BJ (cell line): ENCODE measurements around the gene ATP6V1F. TPM values are rescaled to one million over a fixed set of nuclear protein-coding genes. Genes with fewer than 3 reads are reported as not detected.

Source experiments
- CTCF ChIA-PET: fragments of 350-600 bp; formaldehyde crosslinking; extraction: SDS; loops from one replicate; lab custom pipeline; 2021; ENCODE audit warnings: antibody characterized with exemption, inconsistent platforms; lab: Yijun Ruan, JAX
- POLR2A ChIA-PET: fragments of 300-600 bp; sonication (Branson Sonifier 250); formaldehyde crosslinking; extraction: SDS; loops from one replicate; lab custom pipeline; 2021; ENCODE audit warnings: antibody characterized with exemption; lab: Charles Lee
- DNase-seq: peaks from one replicate; pipeline ENCODE4 v3.0.0-alpha.2; 2011; ENCODE audit warnings: low read depth
- H3K27me3 ChIP-seq: 2 replicates; pipeline ENCODE4 v1.6.0; 2011; ENCODE audit warnings: low read length; ENCODE audit not compliant: control insufficient read depth, insufficient read depth
- H3K36me3 ChIP-seq: 2 replicates; pipeline ENCODE4 v1.5.1; 2011; ENCODE audit warnings: low read length; ENCODE audit not compliant: control insufficient read depth, insufficient read depth
- H3K4me3 ChIP-seq: 2 replicates; pipeline ENCODE4 v1.5.1; 2011; ENCODE audit warnings: low read depth, mild to moderate bottlenecking, control low read depth, low read length
- CTCF ChIP-seq: IDR thresholded peaks from 2 replicates; pipeline ENCODE4 v1.5.1; 2011; ENCODE audit warnings: low read depth, mild to moderate bottlenecking, control low read depth, inconsistent platforms, low read length, moderate library complexity; ENCODE audit not compliant: insufficient read depth
- polyA plus RNA-seq: library from polyadenylated mRNA; depleted of rRNA; stranded (reverse); fragments of >200 nt; gene quantifications from 2 replicates; pipeline ENCODE4 v1.2.3, GENCODE V29; 2011

ATP6V1F gene
- polyA plus RNA-seq, 1 experiment: 198 TPM

GRCh38 chr7:128893251-128894100 is 30.8 kb downstream of the ATP6V1F start:
- Histone ChIP-seq H3K36me3 (no peaks in the 10 kb centered on the region), H3K27me3 (0 out of 2 replicates have a peak, but pooled peaks cover 2% of the 10 kb centered on the region), H3K4me3 (no peak overlapping the region)
- CTCF ChIA-PET: interaction anchor here (1.0 to 2.0 kb wide), 5 partner anchors 10 to 198 kb away, joined by 3 to 7 read pairs (median 4); no protein-coding TSS in a partner anchor
- no peak for DNase-seq
- no peak for TF ChIP-seq CTCF
- POLR2A ChIA-PET: no interaction called here

GRCh38 chr7:128894101-128894440 is 31.4 kb downstream of the ATP6V1F start:
- no peaks in the 10 kb centered on the region for H3K36me3 ChIP-seq
- ChIA-PET POLR2A (no interaction called here), CTCF (interaction anchor here (1.6 kb wide), 1 partner anchor 11 kb away, joined by 3 read pairs; no protein-coding TSS in a partner anchor)
- no peak overlapping the region for H3K4me3 ChIP-seq
- no peak for TF ChIP-seq CTCF
- H3K27me3 ChIP-seq: no peaks in the 10 kb centered on the region
- DNase-seq: no peak

GRCh38 chr7:128895320-128895719 is 32.7 kb downstream of the ATP6V1F start:
- H3K4me3 ChIP-seq: no peak overlapping the region
- no peak for DNase-seq
- no peaks in the 10 kb centered on the region for H3K36me3 ChIP-seq
- no peak for TF ChIP-seq CTCF
- CTCF ChIA-PET: interaction anchor here (1.6 kb wide), 1 partner anchor 12 kb away, joined by 3 read pairs; no protein-coding TSS in a partner anchor
- H3K27me3 ChIP-seq: no peaks in the 10 kb centered on the region
- POLR2A ChIA-PET: no interaction called here

GRCh38 chr7:128899392-128899791 is 36.7 kb downstream of the ATP6V1F start:
- Histone ChIP-seq H3K4me3 (no peak overlapping the region), H3K27me3 (no peaks in the 10 kb centered on the region; the same call in 1 of the 2 replicates), H3K36me3 (no peaks in the 10 kb centered on the region)
- CTCF ChIA-PET: interaction anchor here (1.1 to 7.2 kb wide), 5 partner anchors 14 to 226 kb away, joined by 4 to 77 read pairs (median 6); no protein-coding TSS in a partner anchor
- TF ChIP-seq CTCF: no peak
- POLR2A ChIA-PET: no interaction called here
- no peak for DNase-seq

- H3K36me3 ChIP-seq: no peaks in the 10 kb centered on the region
- H3K4me3 ChIP-seq: no peak overlapping the region
- DNase-seq: no peak
- CTCF ChIA-PET: interaction anchor here (1.1 to 7.2 kb wide), 5 partner anchors 15 to 225 kb away, joined by 3 to 77 read pairs (median 5); no protein-coding TSS in a partner anchor
- TF ChIP-seq CTCF: no peak
- POLR2A ChIA-PET: no interaction called here
- H3K27me3 ChIP-seq: no peaks in the 10 kb centered on the region; the same call in 1 of the 2 replicates
Observed at GRCh38 chr7:128900237-128900636, 37.6 kb downstream of the ATP6V1F start.
